Measurements from ENCODE around the gene TRPC1.

DNA sequence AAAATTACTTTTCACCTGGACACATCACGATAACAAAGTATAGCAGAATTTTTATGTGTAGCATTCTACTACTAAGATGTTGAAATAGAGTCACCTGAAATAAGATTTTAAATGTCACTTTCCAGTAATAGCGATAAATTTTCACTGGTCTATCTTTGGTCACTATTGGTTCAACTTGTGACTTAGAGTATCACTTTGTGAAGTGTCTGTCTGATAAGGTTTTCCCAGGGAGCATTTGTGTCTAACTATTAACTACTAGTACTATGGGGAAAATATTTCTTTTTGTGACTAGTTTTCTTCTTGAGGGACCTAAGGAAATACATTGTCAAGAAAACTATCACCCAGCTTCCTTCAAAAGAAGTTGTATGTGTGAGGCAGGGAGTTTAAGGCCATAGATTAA is 11.0 kb downstream of the TRPC1 start:
- TF ChIP-seq POU2F2 (IDR thresholded peaks at IDR 0.05; ENCODE audit: low read depth, low read length), result no peak
- no peak for TF ChIP-seq POLR2A (IDR thresholded peaks at IDR 0.05; ENCODE audit: low read depth, low read length)
- no peak for TF ChIP-seq POLR2AphosphoS5 (IDR thresholded peaks at IDR 0.05; ENCODE audit: low read depth, low read length)

All from GM12891 (cell line).